Measurements from ENCODE around the gene VAMP3.

DNA sequence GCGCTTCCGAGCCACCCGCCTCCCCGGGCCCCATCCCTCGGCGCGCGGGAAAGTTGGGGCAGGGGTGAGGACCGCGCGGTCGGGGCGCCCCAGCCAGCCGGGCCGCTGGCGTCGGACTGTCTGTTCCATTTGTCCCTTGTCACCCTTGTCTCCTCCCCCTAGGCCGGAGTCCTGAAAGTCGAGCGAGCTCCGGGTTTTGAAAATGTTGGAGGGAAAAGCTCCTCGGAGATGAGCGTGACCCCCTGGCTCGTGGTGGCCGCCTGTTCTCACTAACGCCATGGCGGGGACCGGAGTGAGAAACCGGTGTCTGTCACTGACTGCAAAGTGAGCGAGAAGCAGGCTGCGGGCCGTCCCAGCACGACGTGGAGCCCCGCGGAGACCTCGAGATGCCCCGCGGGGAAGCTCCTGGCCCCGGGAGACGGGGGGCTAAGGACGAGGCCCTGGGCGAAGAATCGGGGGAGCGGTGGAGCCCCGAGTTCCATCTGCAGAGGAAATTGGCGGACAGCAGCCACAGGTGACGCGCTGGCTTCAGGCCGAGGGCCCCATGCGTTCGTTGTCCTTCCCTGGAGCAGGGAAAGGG is 13.5 kb downstream of the VAMP3 start:
- TF ChIP-seq, protein P1, sequence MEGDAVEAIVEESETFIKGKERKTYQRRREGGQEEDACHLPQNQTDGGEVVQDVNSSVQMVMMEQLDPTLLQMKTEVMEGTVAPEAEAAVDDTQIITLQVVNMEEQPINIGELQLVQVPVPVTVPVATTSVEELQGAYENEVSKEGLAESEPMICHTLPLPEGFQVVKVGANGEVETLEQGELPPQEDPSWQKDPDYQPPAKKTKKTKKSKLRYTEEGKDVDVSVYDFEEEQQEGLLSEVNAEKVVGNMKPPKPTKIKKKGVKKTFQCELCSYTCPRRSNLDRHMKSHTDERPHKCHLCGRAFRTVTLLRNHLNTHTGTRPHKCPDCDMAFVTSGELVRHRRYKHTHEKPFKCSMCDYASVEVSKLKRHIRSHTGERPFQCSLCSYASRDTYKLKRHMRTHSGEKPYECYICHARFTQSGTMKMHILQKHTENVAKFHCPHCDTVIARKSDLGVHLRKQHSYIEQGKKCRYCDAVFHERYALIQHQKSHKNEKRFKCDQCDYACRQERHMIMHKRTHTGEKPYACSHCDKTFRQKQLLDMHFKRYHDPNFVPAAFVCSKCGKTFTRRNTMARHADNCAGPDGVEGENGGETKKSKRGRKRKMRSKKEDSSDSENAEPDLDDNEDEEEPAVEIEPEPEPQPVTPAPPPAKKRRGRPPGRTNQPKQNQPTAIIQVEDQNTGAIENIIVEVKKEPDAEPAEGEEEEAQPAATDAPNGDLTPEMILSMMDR (IDR thresholded peaks at IDR 0.05): no peak
- peak in 1 of 2 donors; percentile 42 for TF ChIP-seq POLR2A (IDR thresholded peaks at IDR 0.05)

All from thyroid gland (tissue), 4 donors.